AG04450 (cell line): ENCODE data around the gene ERBB3. TPM values are rescaled to one million over a fixed set of nuclear protein-coding genes. Genes with fewer than 3 reads are reported as not detected.
"Not testable (repeated sequence)": the region's sequence is repeated elsewhere in the genome, so short reads cannot be mapped to it uniquely, and the experiment has no call there.

Experiments used
- CTCF ChIA-PET: fragments of 300-600, 350-600 bp; formaldehyde crosslinking; extraction: SDS; loops from one replicate; lab custom pipeline; 2022; ENCODE audit warnings: antibody characterized with exemption, inconsistent platforms; lab: Charles Lee
- POLR2A ChIA-PET: fragments of 350-600 bp; formaldehyde crosslinking; extraction: SDS; loops from one replicate; lab custom pipeline; 2021; ENCODE audit warnings: antibody characterized with exemption, inconsistent platforms; lab: Yijun Ruan, JAX
- DNase-seq: peaks from one replicate; pipeline ENCODE4 v3.0.0-alpha.2; 2011; ENCODE audit warnings: low read depth, low spot score
- H3K27ac ChIP-seq: one replicate; pipeline ENCODE4 v1.5.1; 2012; ENCODE audit warnings: low read depth, low read length, control low read depth
- H3K27me3 ChIP-seq: one replicate; pipeline ENCODE4 v1.6.0; 2012; ENCODE audit warnings: low read length; ENCODE audit not compliant: control insufficient read depth, insufficient read depth
- H3K4me3 ChIP-seq: 2 replicates; pipeline ENCODE4 v1.5.1; 2011; ENCODE audit warnings: mild to moderate bottlenecking, low read depth, low read length, control low read depth
- H3K9me3 ChIP-seq: 2 replicates; pipeline ENCODE4 v1.5.1; 2012; ENCODE audit warnings: low read length; ENCODE audit not compliant: control insufficient read depth, insufficient read depth
- polyA plus RNA-seq: library from polyadenylated mRNA; depleted of rRNA; stranded (reverse); fragments of >200 nt; gene quantifications from 2 replicates; pipeline ENCODE4 v1.2.3, GENCODE V29; 2011
- TF ChIP-seq, protein P1 (sequence below): IDR thresholded peaks from 2 replicates; pipeline ENCODE4 v1.5.1; 2011; ENCODE audit warnings: low read depth, low read length, control low read depth, inconsistent platforms

ERBB3 gene
- polyA plus RNA-seq, 1 experiment, result 1.7 TPM

DNA sequence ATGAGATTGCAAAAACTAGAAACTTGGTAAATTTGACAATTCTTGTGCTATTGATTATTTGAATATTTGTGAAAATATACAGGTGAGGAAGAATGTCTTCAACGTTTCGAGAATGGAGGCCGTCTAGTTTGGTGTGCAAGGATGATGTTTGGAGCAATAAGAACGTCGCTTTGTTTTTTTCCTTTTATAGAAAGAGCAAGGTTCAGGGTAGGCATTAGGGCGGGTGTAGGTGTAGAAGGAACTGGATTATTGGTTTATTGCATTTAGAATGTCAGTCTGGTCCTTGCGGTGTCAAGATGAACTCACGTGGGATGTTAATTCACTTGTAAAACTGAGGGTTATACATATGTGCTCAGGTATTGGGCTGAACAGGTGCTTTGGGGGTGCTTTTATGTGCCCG is 37.1 kb upstream of the ERBB3 start:
- ChIA-PET CTCF (no interaction called here), POLR2A (no interaction called here)
- H3K27me3 ChIP-seq, result no peaks in the 10 kb centered on the region
- H3K9me3 ChIP-seq, result no peaks in the 10 kb centered on the region
- TF ChIP-seq, protein P1, sequence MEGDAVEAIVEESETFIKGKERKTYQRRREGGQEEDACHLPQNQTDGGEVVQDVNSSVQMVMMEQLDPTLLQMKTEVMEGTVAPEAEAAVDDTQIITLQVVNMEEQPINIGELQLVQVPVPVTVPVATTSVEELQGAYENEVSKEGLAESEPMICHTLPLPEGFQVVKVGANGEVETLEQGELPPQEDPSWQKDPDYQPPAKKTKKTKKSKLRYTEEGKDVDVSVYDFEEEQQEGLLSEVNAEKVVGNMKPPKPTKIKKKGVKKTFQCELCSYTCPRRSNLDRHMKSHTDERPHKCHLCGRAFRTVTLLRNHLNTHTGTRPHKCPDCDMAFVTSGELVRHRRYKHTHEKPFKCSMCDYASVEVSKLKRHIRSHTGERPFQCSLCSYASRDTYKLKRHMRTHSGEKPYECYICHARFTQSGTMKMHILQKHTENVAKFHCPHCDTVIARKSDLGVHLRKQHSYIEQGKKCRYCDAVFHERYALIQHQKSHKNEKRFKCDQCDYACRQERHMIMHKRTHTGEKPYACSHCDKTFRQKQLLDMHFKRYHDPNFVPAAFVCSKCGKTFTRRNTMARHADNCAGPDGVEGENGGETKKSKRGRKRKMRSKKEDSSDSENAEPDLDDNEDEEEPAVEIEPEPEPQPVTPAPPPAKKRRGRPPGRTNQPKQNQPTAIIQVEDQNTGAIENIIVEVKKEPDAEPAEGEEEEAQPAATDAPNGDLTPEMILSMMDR, result no peak
- no peak for DNase-seq
- H3K27ac ChIP-seq, result no peak overlapping the region
- peak overlapping the region; percentile 92 for H3K4me3 ChIP-seq

DNA sequence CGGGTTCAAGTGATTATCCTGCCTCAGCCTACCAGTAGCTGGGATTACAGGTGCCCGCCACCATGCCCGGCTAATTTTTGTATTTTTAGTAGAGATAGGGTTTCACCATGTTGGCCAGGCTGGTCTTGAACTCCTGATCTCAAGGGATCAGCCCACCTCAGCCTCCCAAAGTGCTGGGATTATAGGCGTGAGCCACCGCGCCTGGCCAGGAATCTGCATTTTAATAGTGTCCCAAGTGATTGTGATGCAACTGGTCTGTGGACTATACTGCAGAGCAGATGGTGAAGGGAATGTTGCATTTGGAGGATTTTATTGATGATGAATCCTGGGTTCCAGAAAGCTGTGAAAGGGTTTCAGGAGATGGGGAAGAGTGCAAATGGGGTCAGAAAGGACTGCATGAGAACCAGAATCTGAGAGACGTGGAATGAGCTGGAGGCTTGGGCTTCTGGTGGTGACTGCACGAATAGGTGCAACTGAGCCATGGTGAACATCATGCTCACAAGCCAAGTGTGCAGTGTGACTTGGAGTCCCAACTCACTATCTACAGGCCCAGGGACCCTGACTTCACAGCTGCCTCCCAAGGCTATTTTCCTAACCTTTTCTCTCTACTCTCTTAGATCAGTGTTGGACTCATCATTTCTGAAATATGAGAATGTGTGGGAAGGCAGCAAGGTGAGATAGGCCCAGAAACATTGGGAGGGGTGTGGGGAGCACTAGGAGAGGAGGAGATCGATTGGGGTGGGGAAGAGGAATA is 33.8 kb upstream of the ERBB3 start:
- ChIA-PET POLR2A (interaction anchor here (0.8 to 2.4 kb wide), 4 partner anchors 17 to 81 kb away, joined by 4 to 17 read pairs (median 6); partner anchors contain the start of genes PA2G4 and ZC3H10), CTCF (interaction anchor here (0.7 to 2.5 kb wide), 11 partner anchors 17 to 307 kb away, joined by 3 to 11 read pairs (median 3); partner anchors contain the start of genes MYL6B, SUOX and ZC3H10)
- TF ChIP-seq, protein P1, result no peak
- no peak overlapping the region for H3K4me3 ChIP-seq
- peak overlapping the region; percentile 52 for H3K27ac ChIP-seq
- no peak for DNase-seq
- H3K9me3 ChIP-seq, result no peaks in the 10 kb centered on the region
- no peaks in the 10 kb centered on the region for H3K27me3 ChIP-seq

DNA sequence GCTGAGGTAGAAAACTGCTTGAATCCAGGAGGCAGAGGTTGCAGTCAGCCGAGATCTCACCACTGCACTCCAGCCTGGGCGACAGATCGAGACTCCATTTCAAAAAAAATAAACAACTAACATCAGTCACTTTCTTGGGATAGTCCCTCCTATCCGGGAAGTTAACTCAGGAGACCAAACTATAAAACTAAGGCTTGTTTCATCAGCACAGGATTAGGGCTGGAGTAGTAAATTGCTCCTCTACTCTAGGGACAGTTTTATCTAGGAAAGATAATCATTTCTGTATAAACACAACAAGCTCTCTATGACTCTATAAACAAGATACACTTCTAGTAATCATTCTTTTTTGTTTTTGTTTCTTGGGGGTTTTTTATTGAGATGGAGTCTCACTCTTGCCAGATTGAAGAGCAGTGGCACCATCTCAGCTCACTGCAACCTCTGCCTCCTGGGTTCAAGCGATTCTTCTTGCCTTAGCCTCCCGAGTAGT is 26.5 kb upstream of the ERBB3 start:
- POLR2A ChIA-PET, result interaction anchor here (1.0 kb wide), 1 partner anchor 51 kb away, joined by 16 read pairs; the partner anchor contains the start of gene PA2G4
- Histone ChIP-seq H3K27ac (no peak overlapping the region), H3K27me3 (no peaks in the 10 kb centered on the region), H3K9me3 (no peaks in the 10 kb centered on the region), H3K4me3 (no peak overlapping the region)
- DNase-seq, result no peak
- CTCF ChIA-PET, result interaction anchor here (1.2 to 1.9 kb wide), 2 partner anchors 58 to 65 kb away, joined by 5 to 6 read pairs; partner anchors contain the start of gene ZC3H10
- TF ChIP-seq, protein P1, result no peak

DNA sequence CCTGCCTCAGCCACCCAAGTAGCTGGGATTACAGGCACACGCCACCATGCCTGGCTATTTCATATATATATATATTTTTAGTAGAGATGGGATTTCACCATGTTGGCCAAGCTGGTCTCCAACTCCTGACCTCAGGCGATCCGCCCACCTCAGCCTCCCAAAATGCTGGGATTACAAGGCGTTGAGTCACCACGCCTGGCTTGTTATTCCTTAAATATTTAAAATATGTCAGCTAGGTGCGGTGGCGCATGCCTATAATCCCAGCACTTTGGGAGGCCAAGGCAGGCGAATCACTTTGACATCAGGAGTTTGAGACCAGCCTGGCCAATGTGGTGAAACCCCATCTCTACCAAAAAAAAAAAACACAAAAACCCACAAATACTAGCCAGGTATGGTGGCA is 20.0 kb upstream of the ERBB3 start:
- H3K4me3 ChIP-seq, DNase-seq, H3K27me3 ChIP-seq, H3K9me3 ChIP-seq, H3K27ac ChIP-seq: not testable (repeated sequence)
- POLR2A ChIA-PET, result interaction anchor here (1.0 kb wide), 1 partner anchor 12 kb away, joined by 4 read pairs; no protein-coding TSS in a partner anchor
- CTCF ChIA-PET, result interaction anchor here (2.7 kb wide), 1 partner anchor 12 kb away, joined by 8 read pairs; no protein-coding TSS in a partner anchor

DNA sequence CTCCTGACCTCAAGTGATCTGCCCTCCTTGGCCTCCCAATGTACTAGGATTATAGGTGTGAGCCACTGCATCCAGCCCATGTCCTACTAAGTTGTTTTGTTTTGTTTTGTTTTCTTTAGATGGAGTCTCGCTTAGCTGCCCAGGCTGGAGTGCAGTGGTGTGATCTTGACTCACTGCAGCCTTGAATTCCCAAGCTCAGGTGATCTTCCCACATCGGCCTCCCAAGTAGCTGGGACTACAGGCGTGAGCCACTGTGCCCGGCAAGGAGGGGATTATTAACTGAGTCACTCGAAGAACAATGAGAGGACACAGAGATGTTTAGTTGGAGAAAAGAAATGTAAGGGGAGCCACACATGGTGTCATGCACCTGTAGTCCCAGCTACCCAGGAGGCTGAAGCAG is 18.0 kb upstream of the ERBB3 start:
- Histone ChIP-seq H3K9me3 (no peaks in the 10 kb centered on the region), H3K27ac (no peak overlapping the region), H3K27me3 (no peaks in the 10 kb centered on the region), H3K4me3 (no peak overlapping the region)
- ChIA-PET POLR2A (interaction anchor here (0.9 kb wide), 1 partner anchor 10 kb away, joined by 3 read pairs; no protein-coding TSS in a partner anchor), CTCF (interaction anchor here (0.6 to 2.7 kb wide), 3 partner anchors 12 to 121 kb away, joined by 3 to 8 read pairs (median 3); no protein-coding TSS in a partner anchor)
- TF ChIP-seq, protein P1, result no peak
- no peak for DNase-seq
